GM13977 (cell line): ENCODE measurements around the gene RNPEPL1.

Experiments used
- DNase-seq: peaks from one replicate; pipeline ENCODE4 v3.0.0; 2012; ENCODE audit warnings: low spot score
- CTCF ChIP-seq: IDR thresholded peaks from 2 replicates; pipeline ENCODE4 v1.5.1; 2012; ENCODE audit warnings: mild to moderate bottlenecking, control low read depth; ENCODE audit not compliant: insufficient read depth; ENCODE audit errors: extremely low read depth, missing control alignments
- in situ Hi-C: fragments of 300-500 bp; cut with MboI; formaldehyde crosslinking; loops from one replicate; pipeline ENCODE4 v1.12.0; 2022; ENCODE audit warnings: low sequenced_read_pairs, low pct_unique_long_range_greater_than_20kb, mixed read lengths, inconsistent platforms; ENCODE audit not compliant: unreplicated experiment

RNPEPL1 gene

DNA sequence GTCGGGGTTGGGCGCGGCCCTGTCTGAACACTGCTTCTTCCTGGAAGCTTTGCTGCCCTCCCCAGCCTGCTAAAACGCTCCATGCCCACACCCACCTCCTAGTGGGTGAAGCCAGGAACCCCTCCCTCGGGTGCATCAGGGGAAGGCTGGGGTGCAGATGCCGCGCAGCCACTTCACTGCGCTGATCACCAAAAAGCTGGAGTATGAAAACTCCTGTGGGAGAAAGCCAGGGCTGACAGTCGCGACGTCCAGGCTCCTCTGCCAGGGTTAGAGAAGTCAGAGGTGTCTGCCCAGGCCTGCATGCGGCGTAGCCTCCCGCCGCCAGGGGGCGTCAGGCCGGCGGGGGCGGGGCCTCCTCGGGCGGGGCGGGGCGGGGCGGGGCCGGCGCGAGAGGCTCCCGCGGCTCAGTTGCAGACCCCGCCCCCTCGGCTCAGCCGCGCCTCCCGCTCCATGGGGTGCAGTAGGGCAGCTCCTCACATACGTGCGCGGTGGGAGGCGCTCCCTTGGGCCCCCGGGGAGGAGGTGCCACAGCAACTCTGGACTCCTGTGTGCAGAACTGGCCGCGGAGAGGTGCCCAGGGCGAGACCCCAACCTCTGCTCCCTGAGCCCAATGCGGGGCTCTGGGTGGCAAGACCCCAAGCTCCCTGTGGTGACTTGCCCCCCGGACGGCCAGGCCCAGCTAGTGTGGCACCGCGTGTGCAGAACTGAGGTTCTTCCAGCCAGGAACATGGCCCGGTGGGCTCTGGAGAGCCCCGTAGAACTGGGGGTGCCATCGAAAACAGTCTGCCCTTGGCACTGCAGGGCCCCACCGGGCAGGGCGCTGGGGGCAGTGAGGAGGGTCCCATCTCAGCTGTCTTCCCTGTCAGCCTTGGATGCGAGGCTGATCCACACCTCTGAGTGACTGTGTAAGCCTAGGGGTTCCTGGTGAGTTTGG, 1.8 kb upstream of the RNPEPL1 start:
- peak; percentile 92 for DNase-seq
- in situ Hi-C loops, result no loop called here
- TF ChIP-seq CTCF, result peak; percentile 75

DNA sequence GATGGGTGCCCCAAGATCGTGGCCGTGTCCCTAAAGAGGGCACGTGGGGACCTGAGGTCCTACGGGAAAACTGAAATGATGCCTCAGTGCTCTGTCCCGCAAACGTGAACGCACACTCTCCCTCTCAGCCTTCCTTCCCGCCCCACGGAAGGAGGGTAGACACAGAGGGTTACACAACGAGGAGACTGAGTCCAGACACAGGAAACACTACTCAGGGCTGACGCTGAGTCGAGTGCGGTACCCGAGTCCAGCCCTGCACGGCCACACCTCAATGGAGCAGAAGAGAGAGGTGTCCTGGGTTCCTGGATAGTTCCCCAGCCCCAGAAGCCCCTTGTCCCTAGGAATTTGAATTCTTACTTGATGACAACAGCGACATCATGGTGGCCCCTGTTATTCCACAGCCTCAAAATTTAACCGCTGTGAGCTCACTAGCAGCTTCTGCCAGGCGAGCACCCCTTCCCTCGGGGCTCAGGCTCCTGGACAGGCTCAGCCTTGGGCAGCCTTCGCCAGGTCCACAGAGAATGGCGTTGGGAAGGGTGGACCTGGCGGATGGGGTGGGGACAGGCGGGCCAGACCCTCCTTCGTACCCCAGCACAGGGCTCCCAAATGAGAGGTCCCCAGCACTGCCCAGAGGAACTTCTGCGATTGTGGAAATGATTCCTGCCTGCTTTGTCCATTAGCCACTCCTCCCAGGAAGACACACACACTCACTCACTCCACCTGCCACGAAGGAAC, 980 bp upstream of the RNPEPL1 start:
- in situ Hi-C loops, result no loop called here
- no peak for DNase-seq
- no peak for TF ChIP-seq CTCF

DNA sequence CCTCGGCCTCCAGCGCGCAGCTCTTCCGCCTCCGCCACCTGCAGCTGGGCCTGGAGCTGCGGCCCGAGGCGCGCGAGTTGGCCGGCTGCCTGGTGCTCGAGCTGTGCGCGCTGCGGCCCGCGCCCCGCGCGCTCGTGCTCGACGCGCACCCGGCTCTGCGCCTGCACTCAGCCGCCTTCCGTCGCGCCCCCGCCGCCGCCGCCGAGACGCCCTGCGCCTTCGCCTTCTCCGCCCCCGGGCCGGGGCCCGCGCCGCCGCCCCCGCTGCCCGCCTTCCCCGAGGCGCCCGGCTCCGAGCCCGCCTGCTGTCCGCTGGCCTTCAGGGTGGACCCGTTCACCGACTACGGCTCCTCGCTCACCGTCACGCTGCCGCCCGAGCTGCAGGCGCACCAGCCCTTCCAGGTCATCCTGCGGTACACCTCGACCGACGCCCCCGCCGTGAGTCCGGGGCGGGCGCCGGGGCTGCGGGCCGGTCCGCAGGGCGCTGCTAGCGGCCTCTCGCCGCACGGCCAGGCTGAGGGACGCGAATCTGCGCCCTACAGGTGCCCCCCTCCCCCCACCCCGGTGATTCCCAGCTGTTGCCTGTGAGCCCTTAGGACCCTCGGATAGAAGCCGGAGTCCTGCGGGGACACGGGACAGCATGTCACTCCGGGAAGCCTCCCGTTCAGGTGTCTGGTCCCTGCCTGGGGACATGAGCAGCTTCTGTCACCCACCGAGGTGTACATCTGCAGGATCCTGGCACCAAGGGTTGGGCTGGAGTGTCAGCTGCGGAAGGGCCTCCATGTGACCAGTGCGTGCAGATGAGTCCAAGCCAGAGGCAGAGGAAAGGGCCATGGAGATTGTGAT, 616 bp downstream of the RNPEPL1 start:
- in situ Hi-C loops, result no loop called here
- no peak for TF ChIP-seq CTCF
- peak; percentile 78 for DNase-seq

DNA sequence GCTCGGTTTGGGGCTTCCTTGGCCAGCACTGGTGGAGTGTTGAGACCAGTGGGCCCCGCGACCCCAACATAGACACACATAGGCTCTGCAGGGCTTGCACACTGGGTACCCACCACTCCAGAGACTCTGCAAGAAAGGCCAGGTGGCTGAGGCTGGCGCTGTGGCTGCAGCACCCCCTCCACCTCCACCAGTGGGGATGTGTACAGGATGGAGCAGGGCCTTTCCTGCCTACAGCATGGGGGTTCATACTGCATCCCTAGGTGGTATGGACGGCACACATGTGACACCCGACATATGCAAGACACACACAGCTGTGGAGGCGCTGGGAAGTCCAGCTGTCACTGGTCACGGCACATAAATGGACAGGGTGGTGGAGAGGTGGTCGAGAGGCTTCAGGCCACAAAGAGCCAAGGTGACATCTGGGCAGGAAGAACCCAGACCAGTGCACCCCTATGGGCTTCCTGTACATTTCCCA, 1.3 kb downstream of the RNPEPL1 start:
- in situ Hi-C loops, result no loop called here
- no peak for TF ChIP-seq CTCF
- DNase-seq, result no peak

GRCh38 chr2:240569998-240570530, 1.8 kb downstream of the RNPEPL1 start:
- no peak for DNase-seq
- in situ Hi-C loops, result no loop called here
- TF ChIP-seq CTCF, result no peak
